Measurements from ENCODE around the gene LGALS13. TPM values are rescaled to one million over a fixed set of nuclear protein-coding genes. Genes with fewer than 3 reads are reported as not detected.

Gene LGALS13
- total RNA-seq, 4 donors from 2014 or later, result not detected

GRCh38 chr19:39566064-39566463 lies 36.3 kb upstream of the LGALS13 start:
- TF ChIP-seq CTCF (IDR thresholded peaks at IDR 0.05; ENCODE audit: low read depth), result no peak

DNA sequence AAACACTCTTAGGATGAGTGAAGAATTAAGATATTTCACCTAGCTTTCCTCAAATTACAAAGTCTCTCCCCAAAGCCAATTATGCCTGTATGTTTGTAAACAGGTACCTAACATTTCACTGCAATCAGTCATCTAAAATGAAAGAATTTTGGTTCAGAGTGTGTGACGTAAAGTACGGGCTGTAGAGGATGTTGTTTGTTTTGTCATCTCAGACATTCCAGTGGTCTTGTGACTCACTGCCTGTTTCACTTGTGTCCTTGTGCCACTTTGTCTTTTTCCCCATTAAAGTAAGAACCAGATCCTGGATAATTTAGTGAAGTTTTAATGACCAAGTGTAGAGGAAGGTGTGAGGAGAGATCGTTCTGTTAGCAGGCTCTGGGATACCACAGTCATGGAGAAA lies 33.7 kb upstream of the LGALS13 start:
- no peak for TF ChIP-seq CTCF (IDR thresholded peaks at IDR 0.05; ENCODE audit: low read depth)

DNA sequence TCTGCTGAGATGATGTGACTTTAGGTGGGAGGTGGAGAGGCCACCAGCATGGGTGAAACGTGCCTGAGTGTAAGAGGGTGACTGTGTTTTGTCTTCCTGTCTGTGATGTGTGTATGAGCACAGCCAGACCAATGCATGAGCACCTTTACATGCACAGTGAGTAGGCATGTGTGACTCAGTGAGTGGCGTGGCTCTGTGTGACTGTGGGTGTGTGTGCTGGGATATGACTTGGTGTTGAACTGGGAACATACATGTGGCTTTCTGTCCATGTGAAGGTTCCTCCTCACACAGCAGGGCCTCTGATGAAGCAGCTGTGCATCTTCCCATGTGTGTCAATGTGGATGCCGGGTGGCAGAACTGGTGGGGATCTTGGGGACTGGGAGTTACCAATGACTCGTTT lies 19.9 kb upstream of the LGALS13 start:
- no peak for TF ChIP-seq CTCF (IDR thresholded peaks at IDR 0.05; ENCODE audit: low read depth)

GRCh38 chr19:39582891-39583625 lies 19.3 kb upstream of the LGALS13 start:
- TF ChIP-seq CTCF (IDR thresholded peaks at IDR 0.05; ENCODE audit: low read depth), result no peak

DNA sequence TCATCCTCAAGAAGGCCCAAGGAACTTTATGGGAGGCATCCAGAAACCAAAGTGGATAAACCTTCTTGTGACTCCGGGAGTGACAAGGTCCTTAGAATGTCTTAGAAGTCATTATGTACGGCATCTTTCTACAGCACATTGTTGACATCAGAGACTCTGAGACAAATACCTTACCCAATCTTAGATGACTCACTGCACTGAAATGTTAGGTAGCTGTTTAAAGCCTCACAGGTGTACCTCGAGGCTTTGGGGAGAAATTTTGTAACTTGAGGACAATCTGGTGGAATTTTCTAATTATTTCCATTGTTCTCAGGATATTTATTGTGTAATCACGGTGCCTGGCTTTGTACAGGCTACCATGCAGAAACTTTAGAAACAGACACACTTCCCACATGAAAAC lies 14.8 kb upstream of the LGALS13 start:
- TF ChIP-seq CTCF (IDR thresholded peaks at IDR 0.05; ENCODE audit: low read depth), result no peak

GRCh38 chr19:39588066-39588465 lies 14.3 kb upstream of the LGALS13 start:
- no peak for TF ChIP-seq CTCF (IDR thresholded peaks at IDR 0.05; ENCODE audit: low read depth)

GRCh38 chr19:39590265-39590664 lies 12.1 kb upstream of the LGALS13 start:
- TF ChIP-seq CTCF (IDR thresholded peaks at IDR 0.05; ENCODE audit: low read depth), result no peak
